HG02870 (cell line): ENCODE measurements around the gene ANKRD31.
"Not testable (repeated sequence)": the region's sequence is repeated elsewhere in the genome, so short reads cannot be mapped to it uniquely, and the experiment has no call there.

Experiments
- ATAC-seq: cut with Tn5 transposase; IDR thresholded peaks from one replicate; pipeline ENCODE4 v1.9.1; 2021; ENCODE audit warnings: mild to moderate bottlenecking, moderate library complexity; ENCODE audit not compliant: unreplicated experiment

The ANKRD31 gene

GRCh38 chr5:75148051-75148450 lies 88.6 kb downstream of the ANKRD31 start:
- no peak for ATAC-seq

- no peak for ATAC-seq
Measured at GRCh38 chr5:75142566-75143136, 94.0 kb downstream of the ANKRD31 start.

- ATAC-seq: no peak
Measured at GRCh38 chr5:75140277-75140676, 96.4 kb downstream of the ANKRD31 start.

GRCh38 chr5:75138689-75139088 lies 98.0 kb downstream of the ANKRD31 start:
- no peak for ATAC-seq

- no peak for ATAC-seq
Measured at GRCh38 chr5:75130818-75131349, 105.8 kb downstream of the ANKRD31 start.

GRCh38 chr5:75116856-75117255 lies 119.8 kb downstream of the ANKRD31 start:
- no peak for ATAC-seq

GRCh38 chr5:75114311-75114710 lies 122.4 kb downstream of the ANKRD31 start:
- ATAC-seq: not testable (repeated sequence)

GRCh38 chr5:75113354-75114113 lies 123.1 kb downstream of the ANKRD31 start:
- ATAC-seq: no peak

GRCh38 chr5:75108931-75109596 lies 127.6 kb downstream of the ANKRD31 start:
- ATAC-seq: no peak

GRCh38 chr5:75108515-75108914 lies 128.2 kb downstream of the ANKRD31 start:
- no peak for ATAC-seq

GRCh38 chr5:75095956-75096355 lies 140.7 kb downstream of the ANKRD31 start:
- not testable (repeated sequence) for ATAC-seq

GRCh38 chr5:75091597-75091996 lies 145.1 kb downstream of the ANKRD31 start:
- no peak for ATAC-seq

GRCh38 chr5:75089662-75090061 lies 147.0 kb downstream of the ANKRD31 start:
- no peak for ATAC-seq

GRCh38 chr5:75089137-75089536 lies 147.5 kb downstream of the ANKRD31 start:
- no peak for ATAC-seq

- ATAC-seq: no peak
Measured at GRCh38 chr5:75088648-75089047, 148.0 kb downstream of the ANKRD31 start.

- no peak for ATAC-seq
Measured at GRCh38 chr5:75081510-75081909, 155.2 kb downstream of the ANKRD31 start.

GRCh38 chr5:75079346-75079745 lies 157.3 kb downstream of the ANKRD31 start:
- ATAC-seq: not testable (repeated sequence)

GRCh38 chr5:75078027-75078426 lies 158.7 kb downstream of the ANKRD31 start:
- ATAC-seq: no peak

- ATAC-seq: no peak
Measured at GRCh38 chr5:75072061-75072460, 164.6 kb downstream of the ANKRD31 start.

GRCh38 chr5:75071100-75071499 lies 165.6 kb downstream of the ANKRD31 start:
- ATAC-seq: no peak

- no peak for ATAC-seq
Measured at GRCh38 chr5:75067434-75067833, 169.2 kb downstream of the ANKRD31 start.
